Heart left ventricle (tissue), 16 donors: ENCODE measurements around the gene CD27. TPM values are rescaled to one million over a fixed set of nuclear protein-coding genes. Genes with fewer than 3 reads are reported as not detected.
"Not testable (repeated sequence)": the region's sequence is repeated elsewhere in the genome, so short reads cannot be mapped to it uniquely, and the experiment has no call there.

Experiments used
- ATAC-seq, 4 donors: fragments of 200-7000 bp; cut with Tn5 transposase; one replicate each; pipeline ENCODE4 v1.9.1; 2020 to 2022; ENCODE audit warnings: moderate library complexity in 4 of 4, mild to moderate bottlenecking in 3 of 4, moderate number of reproducible peaks in 1 of 4
- DNase-seq, 5 donors: peaks; one replicate each; pipeline ENCODE4 v3.0.0-alpha.2; 2020
- H3K27ac ChIP-seq, 12 donors: fragments of 200-600 bp; sonication (generic) in 4 of 12; one replicate each; pipeline versions ENCODE4 v1.5.0 to v1.8.0; 2016 to 2022; ENCODE audit warnings: mild to moderate bottlenecking in 2 of 12
- H3K27me3 ChIP-seq, 9 donors: fragments of 200-600 bp; sonication (generic) in 2 of 9; one replicate each; pipeline versions ENCODE4 v1.5.1 to v1.8.0; 2016 to 2022; ENCODE audit warnings: mild to moderate bottlenecking in 3 of 9
- H3K36me3 ChIP-seq, 9 donors: fragments of 200-600 bp; sonication (generic) in 2 of 9; one replicate each; pipeline versions ENCODE4 v1.5.0 to v1.8.0; 2018 to 2022; ENCODE audit warnings: mild to moderate bottlenecking in 2 of 9
- H3K4me1 ChIP-seq, 12 donors: fragments of 200-600 bp; sonication (generic) in 4 of 12; one replicate each; pipeline versions ENCODE4 v1.5.0 to v1.8.0; 2016 to 2022; ENCODE audit warnings: mild to moderate bottlenecking in 3 of 12
- H3K4me3 ChIP-seq, 12 donors: fragments of 200-600 bp; sonication (generic) in 4 of 12; one replicate each; pipeline versions ENCODE4 v1.5.0 to v1.8.0; 2017 to 2022; ENCODE audit warnings: mild to moderate bottlenecking in 9 of 12, moderate library complexity in 4 of 12
- H3K9me3 ChIP-seq, 12 donors: fragments of 200-600 bp; sonication (generic) in 4 of 12; one replicate each; pipeline versions ENCODE4 v1.5.0 to v1.8.0; 2016 to 2022; ENCODE audit warnings: mild to moderate bottlenecking in 1 of 12
- POLR2A ChIP-seq, 2 donors: fragments of 450-650 bp; IDR thresholded peaks; one replicate each; pipeline ENCODE4 v1.6.1; 2017; ENCODE audit warnings: antibody characterized with exemption in 2 of 2, mild to moderate bottlenecking in 2 of 2, moderate library complexity in 2 of 2
- WGBS, 4 donors: extraction: QIAGEN DNeasy Blood & Tissue Kit in 2 of 4; methylation state at CpG; one replicate each; pipeline versions ENCODE4 v1.1.5 to v1.1.7; 2013 to 2018; 5-methylcytosine and 5-hydroxymethylcytosine counted together
- intact Hi-C, 10 donors: fragments of 100-400 bp; cut with DNase I; formaldehyde crosslinking; loops; one replicate each; pipeline versions ENCODE4 v1.11.1 to v1.14.2; 2022
- polyA plus RNA-seq, 2 donors: library from polyadenylated mRNA; stranded (reverse); fragments of 200-250 nt; gene quantifications; one replicate each; pipeline ENCODE4 v1.2.3, GENCODE V29; 2013
- total RNA-seq, 9 donors: library from RNA; depleted of rRNA in 2 of 9; stranded (reverse); fragments of >200 nt in 2 of 9; fragmentation: NEBNext Ultra II Directional in 3 of 9; extraction: Animal tissue kit (Norgen Biotek cat#: 25700) in 3 of 9; gene quantifications; one replicate each; pipeline versions ENCODE4 v1.1.0 to v1.2.4, GENCODE V29; 2016 to 2023
- TF ChIP-seq, protein P1 (sequence below), 12 donors: fragments of 200-600 bp; sonication (generic) in 4 of 12; IDR thresholded peaks; one replicate each; pipeline versions ENCODE4 v1.5.0 to v1.8.0; 2018 to 2022; ENCODE audit warnings: antibody characterized with exemption in 12 of 12, mild to moderate bottlenecking in 5 of 12
- donor health status: ischemic (EF 13 %, LVEDD 7.1; RV severe dilation, severe dysfunction).
- donor health status: healthy with polysubstance abuse.
- donor health status: DM: no; HTN: yes; CAD: no.
- donor health status: DM: no; HTN: no; CAD: no.
- donor health status: ischemic (EF 25% LVEDD 6.9; RV normal size, moderate dysfunction).
- donor health status: ischemic (EF 25% LVEDD 5.7; RV mildly dilated, moderate dysfunction).
- donor health status: healthy.
- donor health status: DM: yes; HTN: yes; CAD: no.
- donor health status: ischemic (EF 35%, LVEDD 5.7; RV mildly dilated, moderate dysfunction).
- donor health status: nonischemic (EF 11% LVEDD 7.7; RV severe dilation, severe dysfunction).
- donor health status: DM: yes; HTN: yes; CAD: no.
- donor health status: PGD.
- donor health status: ischemic (EF 29% LVEDD 5.4; RV normal size, mild dysfunction).
- donor health status: nonischemic (EF 23%, LVEDD 6.1; RV moderate dilation, normal function).

CD27 gene
- total and polyA plus RNA-seq, 11 donors = 0.19 to 5.3 (median 0.40) TPM; not detected in 6

DNA sequence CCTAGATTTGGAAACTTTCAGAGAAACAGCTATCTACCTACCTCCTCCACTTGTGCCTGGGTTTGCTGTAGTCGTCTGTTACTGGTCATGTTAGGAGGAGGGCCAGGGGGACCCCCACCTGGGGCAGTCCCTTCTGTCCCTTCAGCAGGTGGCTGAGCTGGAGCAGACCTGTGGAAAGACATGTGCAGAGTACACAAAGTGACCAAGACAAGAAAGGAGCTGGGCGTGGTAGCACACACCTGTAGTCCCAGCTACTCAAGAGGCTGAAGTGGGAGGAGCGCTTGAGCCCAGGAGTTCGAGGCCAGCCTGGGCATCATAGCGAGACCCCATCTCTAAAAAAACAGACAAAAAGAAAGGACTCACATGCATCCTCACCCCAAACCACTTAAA lies 21.4 kb downstream of the CD27 start:
- Histone ChIP-seq H3K9me3 (no peaks in the 10 kb centered on the region), H3K27me3 (no peaks in the 10 kb centered on the region), H3K4me1 (peaks cover 0 to 80% (median 27%) of the 10 kb centered on the region in 12 donors), H3K4me3 (no peak overlapping the region), H3K36me3 (peaks cover 0 to 56% (median 47%) of the 10 kb centered on the region in 9 donors), H3K27ac (no peak overlapping the region)
- 91 to 100% (median 93%) methylated on average over 5 of the region's 5 CpGs for WGBS, 4 donors
- ATAC-seq (no peak), DNase-seq (no peak)
- TF ChIP-seq, protein P1, sequence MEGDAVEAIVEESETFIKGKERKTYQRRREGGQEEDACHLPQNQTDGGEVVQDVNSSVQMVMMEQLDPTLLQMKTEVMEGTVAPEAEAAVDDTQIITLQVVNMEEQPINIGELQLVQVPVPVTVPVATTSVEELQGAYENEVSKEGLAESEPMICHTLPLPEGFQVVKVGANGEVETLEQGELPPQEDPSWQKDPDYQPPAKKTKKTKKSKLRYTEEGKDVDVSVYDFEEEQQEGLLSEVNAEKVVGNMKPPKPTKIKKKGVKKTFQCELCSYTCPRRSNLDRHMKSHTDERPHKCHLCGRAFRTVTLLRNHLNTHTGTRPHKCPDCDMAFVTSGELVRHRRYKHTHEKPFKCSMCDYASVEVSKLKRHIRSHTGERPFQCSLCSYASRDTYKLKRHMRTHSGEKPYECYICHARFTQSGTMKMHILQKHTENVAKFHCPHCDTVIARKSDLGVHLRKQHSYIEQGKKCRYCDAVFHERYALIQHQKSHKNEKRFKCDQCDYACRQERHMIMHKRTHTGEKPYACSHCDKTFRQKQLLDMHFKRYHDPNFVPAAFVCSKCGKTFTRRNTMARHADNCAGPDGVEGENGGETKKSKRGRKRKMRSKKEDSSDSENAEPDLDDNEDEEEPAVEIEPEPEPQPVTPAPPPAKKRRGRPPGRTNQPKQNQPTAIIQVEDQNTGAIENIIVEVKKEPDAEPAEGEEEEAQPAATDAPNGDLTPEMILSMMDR (IDR thresholded peaks at IDR 0.05) = no peak
- TF ChIP-seq POLR2A (IDR thresholded peaks at IDR 0.05) = no peak
- intact Hi-C loops = loop anchor here in 9 of 10 donors (5.0 to 10.0 kb wide), 4 partner anchors 71 to 141 kb away; no protein-coding TSS in a partner anchor

DNA sequence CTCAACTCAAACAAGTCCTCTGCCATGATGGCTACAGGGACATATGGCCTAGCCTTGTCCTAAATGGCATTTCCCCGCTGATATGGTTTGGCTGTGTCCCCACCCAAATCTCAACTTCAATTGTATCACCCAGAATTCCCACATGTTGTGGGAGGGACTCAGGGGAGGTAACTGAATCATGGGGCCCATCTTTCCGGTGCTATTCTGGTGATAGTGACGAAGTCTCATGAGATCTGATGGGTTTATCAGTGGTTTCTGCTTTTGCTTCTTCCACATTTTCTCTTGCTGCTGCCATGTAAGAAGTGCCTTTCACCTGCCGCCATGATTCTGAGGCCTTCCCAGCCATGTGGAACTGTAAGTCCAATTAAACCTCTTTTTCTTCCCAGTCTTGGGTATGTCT lies 22.0 kb downstream of the CD27 start:
- 80 to 94% (median 87%) methylated on average over 4 of the region's 4 CpGs for WGBS, 4 donors
- not testable (repeated sequence) for H3K4me3 ChIP-seq, H3K27me3 ChIP-seq, H3K9me3 ChIP-seq, DNase-seq, ATAC-seq, H3K27ac ChIP-seq
- H3K4me1 ChIP-seq = peaks cover 0 to 78% (median 24%) of the 10 kb centered on the region in 12 donors
- peaks cover 0 to 51% (median 41%) of the 10 kb centered on the region in 9 donors for H3K36me3 ChIP-seq
- intact Hi-C loops = loop anchor here in 9 of 10 donors (5.0 to 10.0 kb wide), 4 partner anchors 71 to 142 kb away; no protein-coding TSS in a partner anchor

DNA sequence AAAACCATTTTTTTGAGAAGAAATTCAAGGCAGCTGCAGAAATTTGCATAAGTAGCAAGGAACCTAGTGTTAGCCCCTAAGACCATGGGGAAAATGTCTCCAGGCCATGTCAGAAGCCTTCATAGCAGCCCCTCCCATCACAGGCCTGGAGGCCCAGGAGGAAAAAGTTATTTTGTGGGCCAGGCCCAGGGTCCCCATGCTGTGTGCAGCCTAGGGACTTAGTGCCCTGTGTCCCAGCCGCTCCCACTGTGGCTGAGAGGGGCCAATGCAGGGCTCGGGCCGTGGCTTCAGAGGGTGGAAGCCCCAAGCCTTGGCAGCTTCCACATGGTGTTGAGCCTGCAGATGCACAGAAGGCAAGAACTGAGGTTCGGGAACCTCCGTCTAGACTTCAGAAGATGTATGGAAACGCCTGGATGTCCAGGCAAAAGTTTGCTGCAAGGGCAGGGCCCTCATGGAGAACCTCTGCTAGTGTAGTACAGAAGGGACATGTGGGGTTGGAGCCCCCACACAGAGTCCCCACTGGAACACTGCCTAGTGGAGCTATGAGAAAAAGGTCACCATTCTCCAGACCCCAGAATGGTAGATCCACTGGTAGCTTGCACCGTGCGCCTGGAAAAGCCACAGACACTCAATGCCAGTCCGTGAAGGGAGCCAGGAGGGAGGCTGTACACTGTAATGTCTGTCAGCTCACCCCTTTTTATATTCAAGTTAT lies 23.0 kb downstream of the CD27 start:
- not testable (repeated sequence) for ATAC-seq, DNase-seq, H3K4me3 ChIP-seq, H3K27me3 ChIP-seq, H3K9me3 ChIP-seq
- peaks cover 0 to 43% (median 31%) of the 10 kb centered on the region in 9 donors for H3K36me3 ChIP-seq
- 96 to 99% (median 98%) methylated on average over 9 of the region's 9 CpGs for WGBS, 4 donors
- intact Hi-C loops = loop anchor here in 9 of 10 donors (5.0 to 10.0 kb wide), 4 partner anchors 70 to 143 kb away; no protein-coding TSS in a partner anchor
- peak overlapping the region in 1 of 12 donors; percentile 4 for H3K27ac ChIP-seq
- H3K4me1 ChIP-seq = peaks cover 0 to 68% (median 19%) of the 10 kb centered on the region in 12 donors

DNA sequence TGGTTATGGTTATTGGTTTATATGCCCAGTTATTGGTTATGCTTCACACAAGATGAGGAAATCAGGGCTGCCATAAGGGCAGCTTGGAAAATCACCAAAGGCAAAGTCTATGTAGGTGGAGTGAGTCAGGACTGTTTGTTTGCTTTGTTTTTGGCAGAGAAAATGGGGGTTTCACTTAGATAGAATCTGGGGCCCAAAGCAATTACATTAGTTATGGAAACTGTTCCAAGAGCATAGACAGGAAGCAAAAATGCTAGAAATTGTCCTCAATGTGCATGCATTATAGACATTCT lies 23.5 kb downstream of the CD27 start:
- Histone ChIP-seq H3K4me3 (no peak overlapping the region), H3K4me1 (peaks cover 0 to 63% (median 19%) of the 10 kb centered on the region in 12 donors), H3K36me3 (peaks cover 0 to 38% (median 26%) of the 10 kb centered on the region in 9 donors), H3K27me3 (no peaks in the 10 kb centered on the region), H3K27ac (peak overlapping the region in 1 of 12 donors; percentile 28), H3K9me3 (no peaks in the 10 kb centered on the region)
- ATAC-seq (no peak), DNase-seq (no peak)
- TF ChIP-seq, protein P1 (IDR thresholded peaks at IDR 0.05) = no peak
- no peak for TF ChIP-seq POLR2A (IDR thresholded peaks at IDR 0.05)
- intact Hi-C loops = loop anchor here in 9 of 10 donors (5.0 to 10.0 kb wide), 4 partner anchors 69 to 143 kb away; no protein-coding TSS in a partner anchor

DNA sequence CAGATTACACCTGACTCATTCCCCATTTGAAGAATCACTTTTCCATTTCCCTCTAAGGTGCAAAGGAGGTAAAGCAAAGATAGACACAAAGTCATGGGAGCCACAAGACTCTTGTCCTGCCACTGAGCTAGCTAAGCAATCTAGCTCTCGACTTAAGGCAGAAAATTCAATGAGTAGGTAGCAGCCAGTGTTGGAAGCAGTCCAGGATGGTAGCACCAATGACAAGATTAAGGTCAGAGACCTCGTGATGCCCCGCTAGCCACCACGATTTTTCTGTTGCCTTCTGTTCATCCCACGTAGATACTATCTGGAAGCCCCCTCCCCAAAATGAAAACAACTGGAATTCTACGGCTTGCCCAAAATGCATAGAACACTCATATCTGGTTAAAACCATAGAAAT lies 24.3 kb downstream of the CD27 start:
- H3K27ac ChIP-seq = peak overlapping the region in 4 of 12 donors; percentile 2 to 83 (median 20)
- intact Hi-C loops = loop anchor here in 9 of 10 donors (5.0 to 10.0 kb wide), 4 partner anchors 68 to 144 kb away; no protein-coding TSS in a partner anchor
- 54 to 66% (median 61%) methylated on average over 6 of the region's 6 CpGs for WGBS, 4 donors

More for the DNA sequence above, 24.3 kb downstream of the CD27 start:
- no peak for ATAC-seq
- Histone ChIP-seq H3K9me3 (no peaks in the 10 kb centered on the region), H3K4me3 (peak overlapping the region in 8 of 12 donors; percentile 61 to 86 (median 72)), H3K4me1 (peaks cover 0 to 54% (median 19%) of the 10 kb centered on the region in 12 donors), H3K27me3 (no peaks in the 10 kb centered on the region), H3K36me3 (peaks cover 0 to 30% (median 18%) of the 10 kb centered on the region in 9 donors)
- DNase-seq = no peak
- TF ChIP-seq POLR2A (IDR thresholded peaks at IDR 0.05) = no peak
